GM12801 (cell line): Measurements from ENCODE around the gene PBX3.

Experiments
- TF ChIP-seq, protein P1 (sequence below): IDR thresholded peaks from one replicate; pipeline ENCODE4 v1.5.1; 2011; ENCODE audit warnings: control low read depth; ENCODE audit not compliant: insufficient read length; ENCODE audit errors: extremely low read depth

PBX3 gene

DNA sequence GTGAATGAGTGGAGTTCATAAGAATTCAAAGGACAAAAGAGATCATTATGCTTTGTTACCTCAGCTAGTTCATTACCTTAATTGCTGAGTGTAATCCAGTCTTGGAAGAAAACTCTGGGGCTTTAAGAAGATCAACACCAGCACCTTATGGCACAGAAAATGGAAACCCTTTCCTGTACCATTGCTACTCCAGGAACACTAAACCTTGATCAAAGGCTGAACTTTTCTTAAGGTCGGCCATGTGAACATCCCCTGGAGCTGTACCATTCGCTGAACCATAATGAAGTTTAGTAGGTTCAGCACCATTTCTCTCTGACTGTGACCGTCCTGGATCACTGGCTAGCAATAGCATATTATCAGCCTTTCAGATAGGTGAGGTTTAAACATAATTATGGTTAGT is 97.4 kb downstream of the PBX3 start:
- TF ChIP-seq, protein P1, sequence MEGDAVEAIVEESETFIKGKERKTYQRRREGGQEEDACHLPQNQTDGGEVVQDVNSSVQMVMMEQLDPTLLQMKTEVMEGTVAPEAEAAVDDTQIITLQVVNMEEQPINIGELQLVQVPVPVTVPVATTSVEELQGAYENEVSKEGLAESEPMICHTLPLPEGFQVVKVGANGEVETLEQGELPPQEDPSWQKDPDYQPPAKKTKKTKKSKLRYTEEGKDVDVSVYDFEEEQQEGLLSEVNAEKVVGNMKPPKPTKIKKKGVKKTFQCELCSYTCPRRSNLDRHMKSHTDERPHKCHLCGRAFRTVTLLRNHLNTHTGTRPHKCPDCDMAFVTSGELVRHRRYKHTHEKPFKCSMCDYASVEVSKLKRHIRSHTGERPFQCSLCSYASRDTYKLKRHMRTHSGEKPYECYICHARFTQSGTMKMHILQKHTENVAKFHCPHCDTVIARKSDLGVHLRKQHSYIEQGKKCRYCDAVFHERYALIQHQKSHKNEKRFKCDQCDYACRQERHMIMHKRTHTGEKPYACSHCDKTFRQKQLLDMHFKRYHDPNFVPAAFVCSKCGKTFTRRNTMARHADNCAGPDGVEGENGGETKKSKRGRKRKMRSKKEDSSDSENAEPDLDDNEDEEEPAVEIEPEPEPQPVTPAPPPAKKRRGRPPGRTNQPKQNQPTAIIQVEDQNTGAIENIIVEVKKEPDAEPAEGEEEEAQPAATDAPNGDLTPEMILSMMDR: no peak

DNA sequence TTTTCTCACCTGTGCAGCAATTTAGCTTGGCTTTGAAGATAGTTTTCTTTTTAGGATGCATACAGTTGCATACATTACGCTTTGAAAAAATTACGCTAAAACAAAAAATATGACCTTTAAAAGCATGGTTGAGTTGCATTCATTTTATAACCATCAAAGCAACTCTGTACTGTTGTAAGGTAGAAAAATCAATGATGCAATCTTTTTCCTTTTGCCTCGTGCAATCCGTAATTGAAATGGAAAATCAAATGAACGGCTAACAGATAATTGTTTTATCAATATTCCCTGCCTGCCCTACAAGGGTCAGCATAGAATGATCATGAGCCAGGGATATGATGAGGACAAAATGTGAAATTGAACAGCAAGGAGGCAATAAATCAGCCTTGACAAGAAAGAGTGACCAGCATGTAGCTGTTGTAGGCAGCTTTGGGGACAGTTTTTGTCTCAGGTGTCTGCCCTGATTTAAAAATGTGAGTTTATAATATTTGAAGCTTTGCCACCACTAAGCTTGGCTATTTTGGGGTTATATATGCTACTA is 98.2 kb downstream of the PBX3 start:
- TF ChIP-seq, protein P1: no peak

DNA sequence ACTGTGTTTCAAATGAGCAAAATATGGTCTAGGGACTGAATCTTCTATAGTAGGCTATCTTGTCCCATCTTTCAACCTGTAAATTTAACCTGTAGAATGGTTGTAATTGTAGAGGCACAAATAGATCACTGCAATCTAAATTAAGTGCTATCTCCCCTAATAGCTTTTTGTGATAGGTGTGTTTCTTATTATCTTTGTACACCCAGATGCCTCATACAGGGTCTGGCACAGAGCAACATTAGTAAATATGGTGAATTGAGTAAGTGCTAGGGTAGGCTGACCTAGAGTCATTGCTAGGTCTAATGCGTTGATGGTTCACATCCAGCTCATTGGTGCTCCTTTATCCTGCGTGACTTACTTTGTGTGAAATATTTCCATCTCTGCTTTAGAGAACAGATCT is 100.6 kb downstream of the PBX3 start:
- TF ChIP-seq, protein P1: no peak

DNA sequence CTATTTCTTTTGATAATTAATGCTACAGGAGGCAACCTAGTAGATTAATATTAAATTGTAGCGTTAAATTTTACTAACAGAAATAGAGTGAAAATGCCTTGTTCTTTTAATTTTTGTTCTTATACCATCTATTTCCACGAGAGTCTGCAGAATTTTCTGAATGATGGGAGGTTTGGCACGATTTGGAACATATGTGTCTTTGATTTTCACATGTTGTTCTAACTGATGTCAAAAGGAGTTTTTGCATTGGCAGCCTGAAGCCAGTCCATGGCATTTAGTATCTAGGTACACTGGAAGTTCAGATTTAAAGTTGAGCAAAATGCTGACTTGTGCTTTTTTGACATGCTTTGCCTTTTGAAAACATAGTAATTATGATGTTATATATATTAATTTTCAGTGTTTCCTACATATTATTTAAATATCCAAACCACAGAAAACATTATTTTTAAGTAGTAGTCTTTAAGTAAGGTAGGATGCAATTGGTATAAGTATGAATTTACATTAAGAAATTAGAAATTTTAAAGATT is 103.0 kb downstream of the PBX3 start:
- TF ChIP-seq, protein P1: no peak

DNA sequence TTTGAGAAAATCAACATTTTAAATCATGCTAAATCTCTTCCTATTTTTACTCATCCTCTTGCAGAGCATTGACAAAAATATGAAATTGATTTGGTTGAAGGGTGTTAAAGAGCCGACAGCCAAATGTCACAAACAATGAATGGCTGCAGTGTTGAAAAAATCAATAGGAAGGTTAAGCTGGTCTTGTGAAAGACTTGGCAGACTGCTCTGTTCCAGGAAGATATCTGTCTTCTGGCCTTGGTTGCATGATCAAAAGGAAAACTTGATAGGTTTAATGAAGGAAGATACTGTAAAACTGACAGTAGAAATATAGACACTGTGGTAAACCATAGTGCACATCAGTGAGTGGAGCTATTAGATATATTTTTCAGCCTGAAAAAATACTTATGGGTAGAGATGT is 103.6 kb downstream of the PBX3 start:
- TF ChIP-seq, protein P1: no peak

DNA sequence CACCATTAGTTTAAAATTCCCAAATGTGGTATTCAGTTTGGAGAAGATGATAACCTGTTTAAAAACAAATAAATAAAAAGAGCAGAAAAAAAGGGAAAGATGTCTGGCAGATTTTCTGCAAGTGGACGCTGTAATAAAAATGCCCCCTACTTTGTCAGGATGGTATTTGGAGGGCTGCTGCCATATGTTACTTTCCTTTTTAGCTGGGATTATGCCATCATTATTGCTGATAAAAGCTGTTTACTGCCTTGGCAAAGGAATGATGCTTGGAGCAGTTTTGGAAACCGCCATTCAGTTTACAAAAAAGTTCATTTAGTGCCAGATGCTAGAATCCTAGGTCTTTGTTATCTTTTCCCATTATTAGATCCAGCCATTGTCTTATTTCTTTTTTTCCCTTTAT is 104.8 kb downstream of the PBX3 start:
- TF ChIP-seq, protein P1: no peak

DNA sequence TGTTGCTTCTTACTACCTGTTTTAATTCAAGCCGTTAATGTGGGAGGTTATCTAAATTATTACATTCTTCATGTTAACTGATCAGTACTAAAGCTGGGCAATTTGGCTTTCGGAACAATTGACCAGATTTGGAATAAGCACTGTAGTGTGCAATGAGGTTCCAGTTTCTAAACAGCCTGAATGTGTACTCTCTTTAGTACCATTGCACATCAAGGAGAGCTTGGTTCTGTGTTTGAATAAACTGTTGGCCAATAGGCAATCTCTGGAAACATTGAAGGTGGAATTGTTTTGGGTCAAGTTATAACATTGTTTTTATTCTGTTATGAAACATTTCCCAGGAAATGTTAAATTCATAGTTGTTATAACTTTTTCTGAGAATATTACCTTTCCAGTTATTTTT is 105.2 kb downstream of the PBX3 start:
- TF ChIP-seq, protein P1: no peak
